Amygdala (tissue), 56 donors: ENCODE results near the gene USH1C.
A peak's percentile ranks its signal among the peaks of the same experiment; 100 is the strongest.

ENCODE experiments used
- DNase-seq, 56 donors: peaks; one replicate each; lab custom pipeline; 2025; lab: John Stamatoyannopoulos, UW

The USH1C gene

DNA sequence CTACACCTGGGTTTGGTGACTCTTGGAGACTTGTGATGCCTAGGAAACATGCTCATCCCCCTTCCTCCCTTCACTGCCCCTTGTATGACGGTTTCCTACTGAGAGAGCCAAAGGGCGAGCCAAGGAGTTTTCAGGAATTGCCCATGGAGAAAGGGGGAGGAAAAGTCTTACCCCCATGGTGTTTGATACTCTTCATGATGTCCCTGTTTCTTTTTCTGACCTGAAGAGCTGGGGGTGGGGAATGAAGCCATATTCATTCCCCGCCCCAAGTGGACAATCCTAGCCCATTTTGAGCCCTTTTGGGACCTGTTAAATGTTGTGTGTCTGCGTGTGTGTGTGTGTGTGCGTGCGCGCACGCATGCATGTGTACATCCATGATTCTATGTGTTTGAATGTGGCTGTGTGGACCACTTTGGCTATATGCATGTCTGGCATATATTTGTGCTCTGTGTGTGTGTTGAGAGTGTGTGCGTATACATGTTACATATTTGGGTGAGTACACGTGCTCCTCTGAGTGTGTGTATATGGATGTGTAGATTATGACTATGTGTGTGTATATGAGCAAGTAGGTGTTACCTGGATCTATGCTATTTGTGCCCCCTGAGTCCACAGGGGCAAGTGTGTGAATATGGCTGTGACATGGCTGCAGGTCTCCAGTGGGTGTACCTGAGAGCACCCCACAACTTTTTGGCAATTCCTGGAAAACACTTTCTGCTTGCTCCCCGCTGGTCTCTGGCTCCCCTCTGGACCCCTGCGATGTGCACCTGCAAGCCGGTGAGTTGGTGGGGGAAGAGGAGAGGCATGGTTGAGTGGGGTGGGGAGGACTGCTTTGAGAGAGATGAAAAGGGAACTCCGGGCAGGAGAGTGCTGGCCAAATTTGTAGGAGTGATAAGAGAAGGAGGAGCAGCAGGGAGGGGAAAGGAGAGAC lies 27.5 kb upstream of the USH1C start:
- no peak for DNase-seq

- DNase-seq, result peak in 10 of 56 donors; percentile 5 to 53 (median 16)
Observed at GRCh38 chr11:17570034-17570433, 25.8 kb upstream of the USH1C start.

GRCh38 chr11:17568944-17569343 lies 24.7 kb upstream of the USH1C start:
- no peak for DNase-seq

DNA sequence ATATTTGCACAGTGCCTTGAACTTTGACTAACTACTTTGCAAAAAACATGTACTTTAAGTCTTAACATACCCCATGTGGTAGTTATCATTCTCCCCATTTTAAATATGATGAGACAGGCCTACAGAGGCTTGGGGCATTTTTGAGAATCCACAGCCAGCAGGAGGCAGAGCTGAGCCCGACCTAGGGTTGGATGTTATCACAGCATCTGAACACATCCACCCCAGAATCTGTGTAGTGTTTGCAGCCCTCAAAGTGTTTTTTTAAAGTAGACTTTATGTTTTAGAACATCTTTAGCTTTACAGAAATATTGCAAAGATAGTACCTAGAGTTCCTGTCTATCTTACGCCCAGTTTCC lies 20.4 kb upstream of the USH1C start:
- DNase-seq, result no peak

GRCh38 chr11:17563961-17564686 lies 19.9 kb upstream of the USH1C start:
- DNase-seq, result no peak

GRCh38 chr11:17563231-17563646 lies 19.0 kb upstream of the USH1C start:
- no peak for DNase-seq

GRCh38 chr11:17561526-17561925 lies 17.3 kb upstream of the USH1C start:
- DNase-seq, result no peak

- DNase-seq, result no peak
Observed at GRCh38 chr11:17561111-17561415, 16.8 kb upstream of the USH1C start.

DNA sequence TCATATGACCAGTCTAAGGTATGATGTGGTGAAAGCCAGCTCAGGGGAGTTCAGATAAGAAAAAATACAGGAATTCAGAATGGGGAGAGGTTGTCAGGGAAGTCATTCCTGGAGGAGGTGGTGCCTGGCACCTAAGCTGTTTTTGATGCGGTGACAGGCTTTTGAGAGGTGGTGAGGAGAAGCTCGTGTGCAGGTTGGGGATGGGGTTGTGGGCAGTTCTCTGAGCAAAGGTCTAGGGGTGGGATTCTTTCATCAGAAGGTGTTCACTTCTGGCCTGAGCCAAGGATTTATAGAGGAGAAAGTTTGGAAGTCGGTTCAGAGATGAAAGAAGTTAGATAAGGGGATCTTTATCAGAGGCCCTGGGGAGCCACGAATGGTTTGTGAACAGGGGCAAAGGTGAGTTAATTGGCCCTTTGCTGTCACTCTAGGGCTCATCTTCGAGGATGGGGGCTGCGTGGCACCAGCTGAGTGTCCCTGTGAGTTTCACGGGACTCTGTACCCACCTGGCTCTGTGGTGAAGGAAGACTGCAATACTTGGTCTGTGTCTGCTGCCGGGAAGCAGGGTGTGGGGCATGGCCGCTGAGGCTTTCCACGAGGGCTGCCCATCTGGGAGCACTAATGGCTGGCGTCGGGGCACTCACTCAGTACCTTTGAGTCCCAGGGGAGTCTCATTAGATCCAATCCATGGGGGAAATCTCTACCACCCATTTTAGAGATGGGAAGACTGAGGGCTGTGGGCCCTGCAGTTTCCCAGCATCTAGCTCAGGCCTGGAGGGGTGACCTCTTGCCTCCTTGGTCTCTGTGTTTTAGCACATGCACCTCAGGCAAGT lies 16.3 kb upstream of the USH1C start:
- DNase-seq, result no peak

- no peak for DNase-seq
Observed at GRCh38 chr11:17559341-17560087, 15.3 kb upstream of the USH1C start.

- no peak for DNase-seq
Observed at GRCh38 chr11:17558916-17559315, 14.7 kb upstream of the USH1C start.

DNA sequence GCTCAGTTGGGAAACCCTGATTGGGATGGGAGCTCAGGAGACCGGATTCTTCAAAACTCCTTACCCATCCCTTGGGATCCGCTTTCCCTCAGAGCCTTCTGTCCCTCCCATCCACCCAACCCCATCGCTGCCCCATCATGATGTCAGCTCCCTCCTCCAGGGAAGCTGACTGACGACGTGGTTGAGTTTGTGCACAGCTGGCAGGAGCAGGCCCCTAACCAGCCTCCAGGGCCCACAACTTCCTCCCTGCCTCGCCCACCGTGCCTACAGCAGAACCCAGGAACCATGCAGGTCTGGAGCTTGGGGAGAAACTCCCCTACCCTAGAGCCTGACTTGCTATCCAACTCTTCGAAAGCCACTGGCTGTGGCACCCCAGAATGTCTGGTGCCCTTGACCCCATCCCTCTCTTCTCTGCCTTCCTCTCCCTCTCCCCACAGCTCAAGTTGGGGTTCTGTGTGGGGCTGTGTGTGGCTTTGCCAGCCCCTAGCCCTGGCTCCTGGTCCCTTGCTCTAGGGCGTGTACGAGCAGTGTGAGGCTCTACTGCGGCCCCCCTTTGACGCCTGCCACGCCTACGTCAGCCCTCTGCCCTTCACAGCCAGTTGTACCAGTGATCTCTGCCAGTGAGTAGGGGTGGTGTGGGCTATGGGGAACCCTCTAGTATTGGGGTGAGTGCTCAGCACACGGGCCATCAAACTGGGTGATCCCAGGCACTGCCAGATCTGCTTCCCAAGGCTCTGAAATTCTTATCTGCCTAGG lies 14.0 kb upstream of the USH1C start:
- no peak for DNase-seq

GRCh38 chr11:17556999-17557398 lies 12.8 kb upstream of the USH1C start:
- DNase-seq, result no peak

- DNase-seq, result no peak
Observed at GRCh38 chr11:17554487-17554886, 10.3 kb upstream of the USH1C start.

- no peak for DNase-seq
Observed at GRCh38 chr11:17553249-17553546, 9.0 kb upstream of the USH1C start.

- DNase-seq, result no peak
Observed at GRCh38 chr11:17552392-17553248, 8.4 kb upstream of the USH1C start.

- no peak for DNase-seq
Observed at GRCh38 chr11:17552041-17552355, 7.8 kb upstream of the USH1C start.

GRCh38 chr11:17551347-17552040 lies 7.3 kb upstream of the USH1C start:
- DNase-seq, result no peak
